ENCODE results near the gene ARL5A. TPM values are rescaled to one million over a fixed set of nuclear protein-coding genes. Genes with fewer than 3 reads are reported as not detected.

Gene ARL5A
- total and polyA plus RNA-seq, 9 of the 15 experiments (the other 6 are each of a cell fraction or from before 2014, with no cell fraction given) = 16.3 to 117 (median 88.4) TPM

GRCh38 chr2:151861174-151861573, 33.0 kb upstream of the ARL5A start:
- ATAC-seq (no peak), DNase-seq (ENCODE audit: extremely low read depth in 1 of 4, low spot score in 3 of 4) (no peak), FAIRE-seq (no peak)
- Histone ChIP-seq H3K27ac (ENCODE audit: extremely low read depth, low read depth, low read length) (no peak overlapping the region), H4K20me1 (replicated peaks; ENCODE audit: control insufficient read depth, insufficient read depth, low read length) (no peaks in the 10 kb centered on the region), H3K27me3 (ENCODE audit: control insufficient read depth in 2 of 2, insufficient read depth in 2 of 2, low read length in 2 of 2) (peaks cover 0 to 13% of the 10 kb centered on the region in 2 experiments; a peak in 4 of 5 replicates), H3K4me2 (ENCODE audit: insufficient read depth, low read length) (no peak overlapping the region), H3K4me3 (no peak overlapping the region), H3K9ac (ENCODE audit: insufficient read depth in 1 of 2, low read depth in 2 of 2, low read length in 2 of 2) (no peak overlapping the region), H3K79me2 (ENCODE audit: control insufficient read depth, insufficient read depth, low read length) (no peaks in the 10 kb centered on the region), H3K36me3 (ENCODE audit: control insufficient read depth, insufficient read depth, low read length) (no peaks in the 10 kb centered on the region), H3K9me3 (replicated peaks; ENCODE audit: control insufficient read depth, insufficient read depth, low read depth, low read length) (no peaks in the 10 kb centered on the region), H3K4me1 (replicated peaks in 1 of 2; ENCODE audit: control insufficient read depth in 2 of 2, insufficient read depth in 2 of 2, low read length in 2 of 2) (no peaks in the 10 kb centered on the region), H3K9me1 (ENCODE audit: control insufficient read depth, insufficient read depth, low read length) (no peaks in the 10 kb centered on the region), H2AFZ (ENCODE audit: low read depth, low read length) (no peak overlapping the region)
- no TSS peak for BruUV-seq (replicated peaks)
- no peak for TF ChIP-seq ZNF174 (CRISPR knock-in tag; IDR thresholded peaks at IDR 0.05)
- TF ChIP-seq KDM1A (IDR thresholded peaks at IDR 0.05) = no peak
- TF ChIP-seq NBN (IDR thresholded peaks at IDR 0.05; ENCODE audit: low read depth) = no peak
- no peak for TF ChIP-seq EWSR1 (IDR thresholded peaks at IDR 0.05; ENCODE audit: borderline replicate concordance, low read depth, partially characterized antibody)
- no peak for TF ChIP-seq ZNF740 (CRISPR knock-in tag; IDR thresholded peaks at IDR 0.05)
- TF ChIP-seq ZNF740 (tag; IDR thresholded peaks at IDR 0.05) = no peak
- no peak for TF ChIP-seq BRD9 (IDR thresholded peaks at IDR 0.05; ENCODE audit: low read depth, partially characterized antibody)
- no peak for TF ChIP-seq ZMIZ1 (IDR thresholded peaks at IDR 0.05; ENCODE audit: low read depth in 2 of 2, low read length in 2 of 2)
- no peak for TF ChIP-seq MXD1 (CRISPR knock-in tag; IDR thresholded peaks at IDR 0.05; ENCODE audit: borderline replicate concordance, poor library complexity, severe bottlenecking)
- POLR2A ChIA-PET = interaction anchor here (1.1 kb wide), 2 partner anchors 10 to 25 kb away, joined by 3 to 4 read pairs; no protein-coding TSS in a partner anchor
- in situ Hi-C loops (cut with MboI) = no loop called here
- intact Hi-C loops (cut with micrococcal nuclease) = no loop called here
- 8% methylated on average over 4 of the region's 4 CpGs for WGBS (ENCODE audit: insufficient coverage, low coverage, missing lambda C conversion rate)
- CTCF ChIA-PET (ENCODE audit: low intra/inter-chr PET ratio) = no interaction called here

Data from K562 (cell line).